Ishikawa (cell line): ENCODE results near the gene HSD17B4.

Experiments
- CEBPB ChIP-seq: IDR thresholded peaks from 2 replicates; pipeline ENCODE4 v1.6.1; 2012
- CREB1 ChIP-seq: IDR thresholded peaks from 2 replicates; pipeline ENCODE4 v1.6.1; 2012; ENCODE audit warnings: low read depth
- EP300 ChIP-seq: IDR thresholded peaks from 2 replicates; pipeline ENCODE4 v1.6.1; 2012; ENCODE audit warnings: borderline replicate concordance
- FOXM1 ChIP-seq: IDR thresholded peaks from 2 replicates; pipeline ENCODE4 v1.6.1; 2012; ENCODE audit warnings: low read depth, borderline replicate concordance
- MAX ChIP-seq: IDR thresholded peaks from 2 replicates; pipeline ENCODE4 v1.6.1; 2012
- NFIC ChIP-seq: IDR thresholded peaks from 2 replicates; pipeline ENCODE4 v1.6.1; 2012
- RAD21 ChIP-seq: IDR thresholded peaks from 2 replicates; pipeline ENCODE4 v1.6.1; 2012; ENCODE audit warnings: low read depth
- REST ChIP-seq: IDR thresholded peaks from 2 replicates; pipeline ENCODE4 v1.6.1; 2012; ENCODE audit warnings: low read depth, mild to moderate bottlenecking
- TAF1 ChIP-seq: IDR thresholded peaks from 2 replicates; pipeline ENCODE4 v1.6.1; 2012; ENCODE audit warnings: low read depth, mild to moderate bottlenecking
- TCF12 ChIP-seq: IDR thresholded peaks from 2 replicates; pipeline ENCODE4 v1.6.1; 2012; ENCODE audit warnings: low read depth
- TEAD4 ChIP-seq: IDR thresholded peaks from 2 replicates; pipeline ENCODE4 v1.6.1; 2012
- USF1 ChIP-seq: IDR thresholded peaks from 2 replicates; pipeline ENCODE4 v1.6.1; 2012
- YY1 ChIP-seq: IDR thresholded peaks from 2 replicates; pipeline ENCODE4 v1.6.1; 2012; ENCODE audit warnings: low read depth
- ZBTB7A ChIP-seq: IDR thresholded peaks from 2 replicates; pipeline ENCODE4 v1.6.1; 2012; ENCODE audit warnings: low read depth

GRCh38 chr5:119551819-119552218 lies 99.5 kb downstream of the HSD17B4 start:
- TF ChIP-seq EP300 (no peak), CEBPB (no peak), MAX (no peak), CREB1 (no peak), TCF12 (no peak), TAF1 (no peak), REST (no peak), NFIC (no peak), YY1 (no peak), FOXM1 (no peak), USF1 (no peak), RAD21 (no peak), ZBTB7A (no peak), TEAD4 (no peak)
